OCI-LY3 (cell line): Measurements from ENCODE around the gene HEG1.
"Not testable (repeated sequence)": the region's sequence is repeated elsewhere in the genome, so short reads cannot be mapped to it uniquely, and the experiment has no call there.

Experiments used
- H2AFZ ChIP-seq: fragments of 200-600, 300-600 bp; shearing (Covaris generic); 2 replicates; pipeline ENCODE4 v1.6.0; 2014; ENCODE audit warnings: antibody characterized with exemption, low read depth, low read length
- H3K27ac ChIP-seq: fragments of 200-600, 300-600 bp; sonication (generic); 2 replicates; pipeline ENCODE4 v1.5.1; 2014; ENCODE audit warnings: mild to moderate bottlenecking, low read length, moderate library complexity, mixed read lengths
- H3K27me3 ChIP-seq: fragments of 200-600, 300-600 bp; sonication (generic); 2 replicates; pipeline ENCODE4 v1.6.1; 2014; ENCODE audit warnings: low read depth, low read length, mixed read lengths
- H3K36me3 ChIP-seq: fragments of 200-600, 300-600 bp; sonication (generic); replicated peaks from 2 replicates; pipeline ENCODE3; 2014; ENCODE audit warnings: low read depth, low read length, mixed read lengths
- H3K4me1 ChIP-seq: fragments of 300-600, 200-600 bp; sonication (generic); 2 replicates; pipeline ENCODE4 v1.6.1; 2014; ENCODE audit warnings: low read length, mixed read lengths
- H3K4me2 ChIP-seq: fragments of 200-600, 300-600 bp; sonication (generic); 2 replicates; pipeline ENCODE4 v1.6.1; 2014; ENCODE audit warnings: low read length, mixed read lengths
- H3K4me3 ChIP-seq: fragments of 300-600, 200-600 bp; sonication (generic); 2 replicates; pipeline ENCODE4 v1.5.1; 2014; ENCODE audit warnings: antibody characterized with exemption, mild to moderate bottlenecking, low read length, moderate library complexity
- H3K79me2 ChIP-seq: fragments of 300-600, 200-600 bp; shearing (Covaris generic); 2 replicates; pipeline ENCODE4 v1.6.1; 2014; ENCODE audit warnings: mild to moderate bottlenecking, low read length, mixed read lengths
- H3K9ac ChIP-seq: fragments of 300-600, 200-600 bp; shearing (Covaris generic); 2 replicates; pipeline ENCODE4 v1.6.0; 2014; ENCODE audit warnings: mild to moderate bottlenecking, low read length, moderate library complexity
- H3K9me3 ChIP-seq: fragments of 200-600, 300-600 bp; shearing (Covaris generic); 2 replicates; pipeline ENCODE4 v1.6.1; 2014; ENCODE audit warnings: low read length, mixed read lengths; ENCODE audit not compliant: insufficient read depth
- H4K20me1 ChIP-seq: fragments of 200-600, 300-600 bp; sonication (generic); 2 replicates; pipeline ENCODE4 v1.6.1; 2016; ENCODE audit warnings: low read length, mixed read lengths; ENCODE audit not compliant: insufficient read depth
- CTCF ChIP-seq: fragments of 200-600, 300-600 bp; sonication (generic); IDR thresholded peaks from 2 replicates; pipeline ENCODE4 v1.5.1; 2014; ENCODE audit warnings: antibody characterized with exemption, low read length, low read depth
- EZH2phosphoT487 ChIP-seq: fragments of 200-600 bp; shearing (Covaris generic); IDR thresholded peaks from 2 replicates; pipeline ENCODE4 v1.6.1; 2018; ENCODE audit warnings: antibody characterized with exemption, mixed run types, low read depth

HEG1 gene

GRCh38 chr3:124960105-124960504, 95.7 kb downstream of the HEG1 start:
- Histone ChIP-seq H3K27ac (no peak overlapping the region), H4K20me1 (no peaks in the 10 kb centered on the region), H3K9me3 (no peaks in the 10 kb centered on the region), H3K79me2 (no peaks in the 10 kb centered on the region), H3K4me3 (no peak overlapping the region), H3K27me3 (peaks cover 10% of the 10 kb centered on the region; the same call in 1 of the 2 replicates), H3K9ac (no peak overlapping the region), H2AFZ (no peak overlapping the region), H3K4me2 (no peak overlapping the region), H3K4me1 (peaks cover under 1% of the 10 kb centered on the region; the same call in 1 of the 2 replicates), H3K36me3 (no peaks in the 10 kb centered on the region)
- TF ChIP-seq EZH2phosphoT487 (no peak), CTCF (no peak)

GRCh38 chr3:124957951-124958350, 97.8 kb downstream of the HEG1 start:
- H3K79me2 ChIP-seq, H3K9me3 ChIP-seq, H3K27me3 ChIP-seq, H3K9ac ChIP-seq, H4K20me1 ChIP-seq, H3K4me1 ChIP-seq, H3K36me3 ChIP-seq, H3K4me3 ChIP-seq, H3K4me2 ChIP-seq, H2AFZ ChIP-seq, H3K27ac ChIP-seq: not testable (repeated sequence)

- no peak overlapping the region for H3K9ac ChIP-seq
- no peaks in the 10 kb centered on the region for H3K36me3 ChIP-seq
- no peaks in the 10 kb centered on the region for H4K20me1 ChIP-seq
- H3K27ac ChIP-seq: no peak overlapping the region
- H3K4me1 ChIP-seq: no peaks in the 10 kb centered on the region
- H2AFZ ChIP-seq: no peak overlapping the region
- TF ChIP-seq CTCF (no peak), EZH2phosphoT487 (no peak)
- no peak overlapping the region for H3K4me3 ChIP-seq
- H3K9me3 ChIP-seq: no peaks in the 10 kb centered on the region
- no peaks in the 10 kb centered on the region for H3K79me2 ChIP-seq
- H3K27me3 ChIP-seq: peaks cover 4% of the 10 kb centered on the region; the same call in 1 of the 2 replicates
- H3K4me2 ChIP-seq: no peak overlapping the region
Observed at GRCh38 chr3:124952282-124952855, 103.4 kb downstream of the HEG1 start.

- no peak overlapping the region for H3K4me3 ChIP-seq
- no peak overlapping the region for H3K4me2 ChIP-seq
- H3K79me2 ChIP-seq: no peaks in the 10 kb centered on the region
- H3K4me1 ChIP-seq: no peaks in the 10 kb centered on the region
- H4K20me1 ChIP-seq: no peaks in the 10 kb centered on the region
- no peak overlapping the region for H3K9ac ChIP-seq
- H3K9me3 ChIP-seq: no peaks in the 10 kb centered on the region
- no peaks in the 10 kb centered on the region for H3K36me3 ChIP-seq
- peaks cover 4% of the 10 kb centered on the region; the same call in 1 of the 2 replicates for H3K27me3 ChIP-seq
- H3K27ac ChIP-seq: no peak overlapping the region
- no peak overlapping the region for H2AFZ ChIP-seq
- no peak for TF ChIP-seq CTCF
- no peak for TF ChIP-seq EZH2phosphoT487
Observed at GRCh38 chr3:124951511-124952281, 104.1 kb downstream of the HEG1 start.
